Measurements from ENCODE around the gene DGUOK.

DGUOK gene

DNA sequence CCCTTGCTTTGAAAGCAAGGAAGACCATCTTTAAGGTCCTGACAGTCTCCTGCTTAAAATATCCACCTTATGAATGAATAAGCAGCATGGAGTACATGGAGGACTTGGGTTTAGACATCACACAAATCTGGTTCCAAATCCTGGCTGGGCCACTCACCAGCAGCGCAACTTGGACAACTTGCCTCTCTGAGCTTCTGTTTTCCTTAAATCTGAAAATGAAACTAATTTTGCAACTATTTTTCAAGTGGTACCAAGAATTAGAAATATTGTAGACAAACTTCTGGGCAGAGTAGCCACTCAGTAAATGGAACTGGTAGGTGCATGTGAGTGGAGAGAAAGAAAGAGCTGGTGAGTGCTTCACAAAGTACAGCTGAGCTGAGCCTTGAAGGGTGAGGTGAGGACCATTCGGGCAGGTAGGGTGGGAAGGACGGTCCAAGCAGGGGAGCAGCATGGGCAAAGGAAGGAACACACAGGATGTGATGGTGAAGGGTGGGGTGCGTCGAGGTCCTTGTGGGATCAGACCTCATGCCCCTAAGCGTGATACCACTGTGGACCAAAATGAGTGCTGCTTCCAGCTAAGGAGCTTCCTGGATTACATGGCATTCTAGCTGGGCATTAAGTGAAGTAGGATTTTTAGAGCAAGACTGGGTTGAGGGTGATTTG, 43.6 kb downstream of the DGUOK start:
- peaks cover 67% of the 10 kb centered on the region for H3K4me1 Mint-ChIP-seq (ENCODE audit: low read depth)
- H3K27me3 Mint-ChIP-seq = no peaks in the 10 kb centered on the region
- H3K9me3 Mint-ChIP-seq (ENCODE audit: low read depth) = no peaks in the 10 kb centered on the region
- H3K36me3 Mint-ChIP-seq = no peaks in the 10 kb centered on the region
- peak overlapping the region; percentile 88 for H3K27ac Mint-ChIP-seq
- H3K4me3 Mint-ChIP-seq = peak overlapping the region; percentile 79

DNA sequence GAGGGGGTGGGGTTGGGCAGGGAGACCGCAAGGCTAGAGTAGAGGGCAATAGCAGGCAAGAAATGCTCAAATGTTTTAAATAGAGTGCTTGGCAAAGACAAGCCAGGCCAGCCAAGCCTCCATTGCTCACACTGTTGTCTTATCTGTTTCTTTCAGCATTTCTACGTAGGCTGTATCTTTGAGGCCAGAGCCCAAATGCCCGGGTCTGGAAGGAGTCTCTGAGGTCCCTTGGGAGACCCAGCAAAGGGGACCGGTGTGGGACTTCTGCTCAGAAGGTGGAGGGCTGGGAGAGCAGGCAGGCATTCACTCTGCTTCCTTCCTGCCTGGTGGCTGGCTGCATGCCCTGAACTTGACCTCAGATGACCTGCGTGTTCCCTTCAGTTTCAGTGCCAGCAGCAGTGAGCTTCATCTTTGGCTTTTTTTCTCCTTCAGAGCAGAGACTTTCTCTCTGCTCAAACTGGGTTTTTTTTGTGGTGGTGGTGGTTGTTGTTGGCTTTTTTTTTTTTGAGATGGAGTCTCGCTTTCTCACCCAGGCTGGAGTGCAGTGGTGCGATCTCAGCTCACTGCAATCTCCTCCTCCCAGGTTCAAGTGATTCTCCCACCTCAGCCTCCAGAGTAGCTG, 44.3 kb downstream of the DGUOK start:
- no peaks in the 10 kb centered on the region for H3K36me3 Mint-ChIP-seq
- no peaks in the 10 kb centered on the region for H3K9me3 Mint-ChIP-seq (ENCODE audit: low read depth)
- no peaks in the 10 kb centered on the region for H3K27me3 Mint-ChIP-seq
- peak overlapping the region; percentile 88 for H3K27ac Mint-ChIP-seq
- H3K4me3 Mint-ChIP-seq = peak overlapping the region; percentile 79
- H3K4me1 Mint-ChIP-seq (ENCODE audit: low read depth) = peaks cover 73% of the 10 kb centered on the region

GRCh38 chr2:73971722-73972121, 45.0 kb downstream of the DGUOK start:
- peak overlapping the region; percentile 79 for H3K4me3 Mint-ChIP-seq
- peaks cover 80% of the 10 kb centered on the region for H3K4me1 Mint-ChIP-seq (ENCODE audit: low read depth)
- peak overlapping the region; percentile 30 for H3K27ac Mint-ChIP-seq
- no peaks in the 10 kb centered on the region for H3K36me3 Mint-ChIP-seq
- H3K9me3 Mint-ChIP-seq (ENCODE audit: low read depth) = no peaks in the 10 kb centered on the region
- H3K27me3 Mint-ChIP-seq = no peaks in the 10 kb centered on the region

DNA sequence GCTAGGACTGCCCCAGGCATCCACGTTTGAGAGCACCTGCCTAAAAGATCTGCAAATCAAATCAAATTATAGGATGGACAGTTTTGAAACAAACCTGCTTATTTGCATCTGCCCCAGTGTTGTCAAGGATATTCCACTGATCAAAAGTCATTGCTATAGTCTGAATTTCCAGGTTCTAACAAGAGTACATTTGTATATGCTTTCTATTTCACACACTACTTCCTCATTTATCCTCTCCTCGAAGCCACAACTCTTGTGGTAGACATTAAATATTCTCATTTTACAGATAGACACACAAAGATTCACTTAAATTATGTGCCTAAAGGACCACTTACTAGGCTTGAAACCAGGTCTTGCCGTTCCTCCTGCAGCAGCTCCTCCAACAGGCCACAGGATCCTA, 46.2 kb downstream of the DGUOK start:
- Mint-ChIP-seq H3K27me3 (no peaks in the 10 kb centered on the region), H3K36me3 (no peaks in the 10 kb centered on the region), H3K4me3 (no peak overlapping the region), H3K27ac (peak overlapping the region; percentile 35), H3K4me1 (ENCODE audit: low read depth) (peaks cover 82% of the 10 kb centered on the region), H3K9me3 (ENCODE audit: low read depth) (no peaks in the 10 kb centered on the region)

GRCh38 chr2:73975731-73976130, 49.1 kb downstream of the DGUOK start:
- H3K4me1 Mint-ChIP-seq (ENCODE audit: low read depth) = peaks cover 83% of the 10 kb centered on the region
- H3K36me3 Mint-ChIP-seq = no peaks in the 10 kb centered on the region
- no peak overlapping the region for H3K4me3 Mint-ChIP-seq
- no peaks in the 10 kb centered on the region for H3K9me3 Mint-ChIP-seq (ENCODE audit: low read depth)
- no peak overlapping the region for H3K27ac Mint-ChIP-seq
- H3K27me3 Mint-ChIP-seq = no peaks in the 10 kb centered on the region

DNA sequence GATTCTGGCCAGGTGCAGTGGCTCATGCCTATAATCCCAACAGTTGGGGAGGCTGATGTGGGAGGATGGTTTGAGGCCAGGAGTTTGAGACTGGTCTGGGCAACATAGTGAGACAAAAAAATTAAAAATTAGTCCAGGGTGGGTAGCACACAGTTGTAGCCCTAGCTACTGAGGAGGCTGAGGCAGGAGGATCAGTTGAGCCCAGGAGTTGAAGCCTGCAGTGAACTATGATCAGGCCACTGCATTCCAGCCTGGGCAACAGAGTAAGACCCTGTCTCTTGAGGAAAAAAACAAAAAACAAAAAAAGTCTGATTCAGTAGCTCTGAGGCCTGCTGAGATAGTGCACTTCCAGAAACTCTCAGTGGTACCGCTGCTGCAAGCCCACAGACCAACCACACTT, 50.1 kb downstream of the DGUOK start:
- Mint-ChIP-seq H3K27me3 (no peaks in the 10 kb centered on the region), H3K4me1 (ENCODE audit: low read depth) (peaks cover 83% of the 10 kb centered on the region), H3K36me3 (no peaks in the 10 kb centered on the region), H3K27ac (peak overlapping the region; percentile 18), H3K4me3 (peak overlapping the region; percentile 2), H3K9me3 (ENCODE audit: low read depth) (no peaks in the 10 kb centered on the region)

GRCh38 chr2:73977466-73977865, 50.8 kb downstream of the DGUOK start:
- Mint-ChIP-seq H3K27ac (peak overlapping the region; percentile 79), H3K4me3 (peak overlapping the region; percentile 18), H3K27me3 (no peaks in the 10 kb centered on the region)

DNA sequence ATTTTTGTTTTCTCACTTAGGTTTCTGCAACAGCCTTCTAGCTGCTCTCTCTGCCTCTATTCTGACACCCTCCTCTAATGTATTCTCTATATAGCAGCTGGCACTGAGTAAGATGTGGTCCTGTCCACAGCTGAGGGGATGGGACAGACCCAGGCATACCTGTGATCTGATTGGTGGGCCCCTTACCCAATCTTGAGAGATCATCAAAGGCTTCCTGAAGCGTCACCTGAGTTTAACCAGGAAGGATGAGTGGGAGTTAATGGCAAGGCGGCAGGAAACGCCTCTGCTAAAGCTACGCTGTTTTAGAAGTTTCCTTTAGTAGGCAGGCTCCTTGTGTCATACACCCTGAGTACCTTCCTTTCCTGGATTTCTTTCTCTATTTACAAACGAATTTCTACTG, 52.3 kb downstream of the DGUOK start:
- H3K9me3 Mint-ChIP-seq (ENCODE audit: low read depth) = no peaks in the 10 kb centered on the region
- no peaks in the 10 kb centered on the region for H3K27me3 Mint-ChIP-seq
- peak overlapping the region; percentile 84 for H3K27ac Mint-ChIP-seq
- peaks cover 83% of the 10 kb centered on the region for H3K4me1 Mint-ChIP-seq (ENCODE audit: low read depth)
- H3K36me3 Mint-ChIP-seq = no peaks in the 10 kb centered on the region
- peak overlapping the region; percentile 78 for H3K4me3 Mint-ChIP-seq

More at GRCh38 chr2:73977466-73977865, 50.8 kb downstream of the DGUOK start:
- no peaks in the 10 kb centered on the region for H3K36me3 Mint-ChIP-seq
- peaks cover 81% of the 10 kb centered on the region for H3K4me1 Mint-ChIP-seq (ENCODE audit: low read depth)
- no peaks in the 10 kb centered on the region for H3K9me3 Mint-ChIP-seq (ENCODE audit: low read depth)

DNA sequence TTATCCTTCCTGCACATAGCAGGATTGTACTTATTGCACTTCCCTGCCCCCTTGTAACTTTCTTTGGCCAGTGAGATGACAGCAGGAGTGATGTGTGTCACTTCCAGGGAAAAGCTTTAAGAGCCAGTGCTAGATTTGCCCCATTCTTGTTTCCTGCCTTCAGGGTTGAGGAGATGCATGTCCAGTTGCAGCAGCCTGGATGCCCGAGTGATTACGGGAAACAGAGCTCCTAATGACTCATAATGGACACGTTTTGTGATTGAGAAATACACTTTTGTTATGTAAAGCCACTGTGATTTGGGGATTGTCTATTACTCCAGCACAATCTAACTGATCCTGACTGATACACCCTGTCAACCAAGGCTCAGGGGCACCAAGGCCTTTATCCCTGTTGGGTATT, 53.0 kb downstream of the DGUOK start:
- Mint-ChIP-seq H3K27me3 (no peaks in the 10 kb centered on the region), H3K4me1 (ENCODE audit: low read depth) (peaks cover 83% of the 10 kb centered on the region), H3K27ac (peak overlapping the region; percentile 84), H3K4me3 (peak overlapping the region; percentile 78), H3K36me3 (no peaks in the 10 kb centered on the region), H3K9me3 (ENCODE audit: low read depth) (no peaks in the 10 kb centered on the region)

- no peak overlapping the region for H3K27ac Mint-ChIP-seq
- H3K4me1 Mint-ChIP-seq (ENCODE audit: low read depth) = peaks cover 78% of the 10 kb centered on the region
- no peaks in the 10 kb centered on the region for H3K27me3 Mint-ChIP-seq
- H3K9me3 Mint-ChIP-seq (ENCODE audit: low read depth) = no peaks in the 10 kb centered on the region
- peak overlapping the region; percentile 38 for H3K4me3 Mint-ChIP-seq
- no peaks in the 10 kb centered on the region for H3K36me3 Mint-ChIP-seq
Observed at GRCh38 chr2:73980566-73980965, 53.9 kb downstream of the DGUOK start.

GRCh38 chr2:73981081-73982001, 54.7 kb downstream of the DGUOK start:
- Mint-ChIP-seq H3K4me3 (peak overlapping the region; percentile 51), H3K27me3 (no peaks in the 10 kb centered on the region), H3K36me3 (no peaks in the 10 kb centered on the region), H3K9me3 (ENCODE audit: low read depth) (no peaks in the 10 kb centered on the region), H3K4me1 (ENCODE audit: low read depth) (peaks cover 72% of the 10 kb centered on the region), H3K27ac (peak overlapping the region; percentile 77)

- H3K27me3 Mint-ChIP-seq = no peaks in the 10 kb centered on the region
- H3K36me3 Mint-ChIP-seq = peaks cover 5% of the 10 kb centered on the region
- no peaks in the 10 kb centered on the region for H3K9me3 Mint-ChIP-seq (ENCODE audit: low read depth)
- H3K27ac Mint-ChIP-seq = no peak overlapping the region
- H3K4me1 Mint-ChIP-seq (ENCODE audit: low read depth) = peaks cover 72% of the 10 kb centered on the region
- peak overlapping the region; percentile 51 for H3K4me3 Mint-ChIP-seq
Observed at GRCh38 chr2:73982140-73982617, 55.5 kb downstream of the DGUOK start.

- Mint-ChIP-seq H3K4me3 (peak overlapping the region; percentile 87), H3K27me3 (no peaks in the 10 kb centered on the region), H3K4me1 (ENCODE audit: low read depth) (peaks cover 72% of the 10 kb centered on the region), H3K9me3 (ENCODE audit: low read depth) (no peaks in the 10 kb centered on the region), H3K36me3 (peaks cover 8% of the 10 kb centered on the region), H3K27ac (peak overlapping the region; percentile 94)
Observed at GRCh38 chr2:73983322-73984202, 56.9 kb downstream of the DGUOK start.

DNA sequence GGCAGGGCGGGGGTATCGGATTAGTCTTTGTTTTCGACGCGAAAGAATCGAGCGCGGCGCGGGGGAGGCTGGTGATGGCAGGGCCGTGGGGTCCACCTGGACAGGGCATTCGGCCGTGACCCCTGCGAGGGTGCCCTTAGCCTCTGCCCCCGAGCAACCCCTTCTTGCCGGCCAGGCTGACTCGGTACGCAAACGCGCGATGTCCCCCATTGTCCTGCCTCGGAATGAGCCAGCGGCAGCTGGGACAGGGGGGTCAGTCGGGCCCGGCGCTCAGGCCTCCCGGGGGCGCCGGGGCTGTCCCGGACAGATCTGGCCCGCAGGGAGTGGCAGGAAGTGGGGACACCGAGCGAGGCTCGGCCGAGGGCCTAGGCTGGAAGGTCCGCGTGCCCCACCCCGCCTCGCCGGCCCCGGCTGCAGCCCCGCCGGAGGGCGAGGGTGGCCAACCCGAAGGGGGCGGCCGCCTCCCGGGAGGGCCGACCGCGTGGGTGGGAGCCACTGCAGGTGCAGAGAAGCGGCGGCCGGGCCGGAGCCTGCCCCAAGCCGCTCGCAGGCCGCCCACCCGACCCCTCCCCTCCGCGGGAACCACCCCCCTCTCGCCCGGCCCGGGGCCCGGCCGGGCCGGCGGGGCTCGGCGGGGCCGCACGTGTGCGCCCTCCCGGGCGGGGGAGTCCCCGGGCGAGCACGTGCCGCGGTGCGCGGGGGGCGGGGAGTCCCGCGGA, 57.7 kb downstream of the DGUOK start, which contains the start of gene TET3:
TSS of gene TET3 (plus strand) at position 708 of the 719 bp plus-strand sequence. CDS start 1,494 bp downstream, outside the sequence.
- Mint-ChIP-seq H3K36me3 (peaks cover 12% of the 10 kb centered on the region), H3K27ac (peak within 1 kb of the TSS; percentile 94), H3K4me3 (peak within 1 kb of the TSS; percentile 93), H3K4me1 (ENCODE audit: low read depth) (peaks cover 72% of the 10 kb centered on the region), H3K9me3 (ENCODE audit: low read depth) (no peaks in the 10 kb centered on the region), H3K27me3 (no peaks in the 10 kb centered on the region)

All from activated naive CD8-positive, alpha-beta T cell (primary cell).